GM23248 (cell line): Measurements from ENCODE around the gene MYL4.

Experiments used
- EZH2 ChIP-seq: fragments of 200-600 bp; sonication (generic); IDR thresholded peaks from 2 replicates; pipeline ENCODE4 v1.6.1; 2018; ENCODE audit warnings: antibody characterized with exemption, mild to moderate bottlenecking; ENCODE audit not compliant: insufficient read depth, poor library complexity, severe bottlenecking
- EZH2phosphoT487 ChIP-seq: fragments of 200-600 bp; sonication (generic); IDR thresholded peaks from 2 replicates; pipeline ENCODE4 v1.6.1; 2018; ENCODE audit warnings: antibody characterized with exemption, moderate library complexity, mild to moderate bottlenecking, low read depth; ENCODE audit not compliant: insufficient read depth

- TF ChIP-seq EZH2 (no peak), EZH2phosphoT487 (no peak)
Observed at GRCh38 chr17:47218896-47219430, 9.8 kb downstream of the MYL4 start.
